C4-2B (cell line): ENCODE data around the gene AHDC1.

Source experiments
- ZFX ChIP-seq: fragments of 450-650 bp; IDR thresholded peaks from 2 replicates; pipeline ENCODE4 v1.6.1; 2017
- TF ChIP-seq, protein P1 (sequence below): fragments of 450-650 bp; conservative IDR thresholded peaks from 2 replicates; pipeline ENCODE4 v1.5.1; 2017; ENCODE audit warnings: mild to moderate bottlenecking

DNA sequence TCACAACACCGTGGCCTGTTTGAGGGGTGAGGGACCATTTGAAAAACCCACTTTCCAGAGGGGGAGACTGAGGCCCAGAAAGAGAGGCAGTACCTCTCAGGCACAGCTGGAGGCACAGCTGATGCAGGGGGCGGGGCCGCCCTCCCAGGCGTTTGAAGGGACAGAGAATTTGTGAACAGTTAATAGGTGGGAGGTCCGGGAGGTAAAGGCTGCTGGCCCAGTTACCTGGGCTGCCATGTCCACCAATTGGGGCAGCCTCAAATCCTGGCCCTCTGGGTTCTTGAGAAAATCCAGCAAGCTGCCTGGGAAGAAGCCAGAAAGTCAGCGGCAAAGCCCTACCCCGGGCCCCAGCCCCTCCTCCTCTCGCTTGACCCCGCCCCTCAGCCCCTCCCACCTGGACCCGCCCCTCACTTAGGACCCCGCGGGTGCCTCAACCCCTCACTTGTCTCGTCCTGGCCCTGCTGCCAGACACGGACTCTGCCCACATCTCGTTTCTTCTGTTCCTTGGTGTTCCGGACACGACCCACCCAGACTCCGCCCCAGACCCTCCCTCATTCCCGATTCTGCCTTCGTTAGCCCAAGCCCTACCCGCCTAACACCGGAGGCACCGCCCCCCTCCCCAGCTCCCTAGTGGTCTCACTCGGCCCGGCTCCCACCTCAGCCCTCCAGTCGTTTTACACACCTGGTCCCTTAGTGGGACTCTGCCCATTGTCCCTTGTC, 10.8 kb upstream of the AHDC1 start:
- TF ChIP-seq, protein P1, sequence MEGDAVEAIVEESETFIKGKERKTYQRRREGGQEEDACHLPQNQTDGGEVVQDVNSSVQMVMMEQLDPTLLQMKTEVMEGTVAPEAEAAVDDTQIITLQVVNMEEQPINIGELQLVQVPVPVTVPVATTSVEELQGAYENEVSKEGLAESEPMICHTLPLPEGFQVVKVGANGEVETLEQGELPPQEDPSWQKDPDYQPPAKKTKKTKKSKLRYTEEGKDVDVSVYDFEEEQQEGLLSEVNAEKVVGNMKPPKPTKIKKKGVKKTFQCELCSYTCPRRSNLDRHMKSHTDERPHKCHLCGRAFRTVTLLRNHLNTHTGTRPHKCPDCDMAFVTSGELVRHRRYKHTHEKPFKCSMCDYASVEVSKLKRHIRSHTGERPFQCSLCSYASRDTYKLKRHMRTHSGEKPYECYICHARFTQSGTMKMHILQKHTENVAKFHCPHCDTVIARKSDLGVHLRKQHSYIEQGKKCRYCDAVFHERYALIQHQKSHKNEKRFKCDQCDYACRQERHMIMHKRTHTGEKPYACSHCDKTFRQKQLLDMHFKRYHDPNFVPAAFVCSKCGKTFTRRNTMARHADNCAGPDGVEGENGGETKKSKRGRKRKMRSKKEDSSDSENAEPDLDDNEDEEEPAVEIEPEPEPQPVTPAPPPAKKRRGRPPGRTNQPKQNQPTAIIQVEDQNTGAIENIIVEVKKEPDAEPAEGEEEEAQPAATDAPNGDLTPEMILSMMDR: no peak
- TF ChIP-seq ZFX: no peak
